GM12801 (cell line): ENCODE measurements around the gene CCDC78.

Experiments used
- TF ChIP-seq, protein P1 (sequence below): IDR thresholded peaks from one replicate; pipeline ENCODE4 v1.5.1; 2011; ENCODE audit warnings: control low read depth; ENCODE audit not compliant: insufficient read length; ENCODE audit errors: extremely low read depth

CCDC78 gene

DNA sequence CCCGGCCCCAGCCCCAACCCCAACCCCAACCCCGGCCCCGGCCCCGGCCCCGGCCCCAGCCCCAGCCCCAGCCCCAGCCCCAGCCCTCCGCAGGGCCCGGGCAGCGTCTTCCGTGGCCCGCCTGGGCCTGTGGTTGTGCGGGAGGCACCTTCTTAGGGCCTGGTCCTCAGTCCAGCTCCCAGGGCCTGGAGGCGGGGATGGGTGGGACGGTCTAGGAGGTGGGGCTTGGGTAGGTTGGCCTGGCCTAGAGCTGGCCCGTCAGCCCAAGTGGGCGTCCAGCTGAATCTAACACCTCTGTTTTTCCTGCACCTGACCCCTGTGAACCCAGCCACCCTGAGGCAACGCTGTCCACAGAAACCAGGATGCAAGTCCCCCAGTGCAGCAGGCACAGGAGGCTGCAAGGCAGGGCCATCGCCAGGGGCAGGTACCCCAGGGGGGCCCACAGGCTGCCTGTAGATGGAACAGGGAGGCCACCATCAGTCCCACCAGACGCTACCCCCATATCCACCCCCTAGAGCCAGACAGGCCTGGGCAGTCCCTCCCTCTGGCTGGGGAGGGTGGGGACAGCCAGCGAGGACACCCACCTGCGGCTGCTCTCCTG, 43.0 kb upstream of the CCDC78 start:
- TF ChIP-seq, protein P1, sequence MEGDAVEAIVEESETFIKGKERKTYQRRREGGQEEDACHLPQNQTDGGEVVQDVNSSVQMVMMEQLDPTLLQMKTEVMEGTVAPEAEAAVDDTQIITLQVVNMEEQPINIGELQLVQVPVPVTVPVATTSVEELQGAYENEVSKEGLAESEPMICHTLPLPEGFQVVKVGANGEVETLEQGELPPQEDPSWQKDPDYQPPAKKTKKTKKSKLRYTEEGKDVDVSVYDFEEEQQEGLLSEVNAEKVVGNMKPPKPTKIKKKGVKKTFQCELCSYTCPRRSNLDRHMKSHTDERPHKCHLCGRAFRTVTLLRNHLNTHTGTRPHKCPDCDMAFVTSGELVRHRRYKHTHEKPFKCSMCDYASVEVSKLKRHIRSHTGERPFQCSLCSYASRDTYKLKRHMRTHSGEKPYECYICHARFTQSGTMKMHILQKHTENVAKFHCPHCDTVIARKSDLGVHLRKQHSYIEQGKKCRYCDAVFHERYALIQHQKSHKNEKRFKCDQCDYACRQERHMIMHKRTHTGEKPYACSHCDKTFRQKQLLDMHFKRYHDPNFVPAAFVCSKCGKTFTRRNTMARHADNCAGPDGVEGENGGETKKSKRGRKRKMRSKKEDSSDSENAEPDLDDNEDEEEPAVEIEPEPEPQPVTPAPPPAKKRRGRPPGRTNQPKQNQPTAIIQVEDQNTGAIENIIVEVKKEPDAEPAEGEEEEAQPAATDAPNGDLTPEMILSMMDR = no peak

DNA sequence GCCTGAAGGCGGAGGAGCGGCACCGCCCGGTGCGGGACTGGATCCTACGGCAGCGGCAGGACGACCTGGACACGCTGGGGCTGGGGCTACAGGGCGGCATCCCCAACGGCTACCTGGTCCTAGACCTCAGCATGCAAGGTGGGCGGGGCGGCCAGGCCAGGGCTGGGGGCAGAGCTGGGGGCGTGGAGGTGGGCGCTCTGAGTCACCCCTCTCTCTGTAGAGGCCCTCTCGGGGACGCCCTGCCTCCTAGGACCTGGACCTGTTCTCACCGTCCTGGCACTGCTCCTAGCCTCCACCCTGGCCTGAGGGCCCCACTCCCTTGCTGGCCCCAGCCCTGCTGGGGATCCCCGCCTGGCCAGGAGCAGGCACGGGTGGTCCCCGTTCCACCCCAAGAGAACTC, 42.2 kb upstream of the CCDC78 start:
- TF ChIP-seq, protein P1 = no peak

DNA sequence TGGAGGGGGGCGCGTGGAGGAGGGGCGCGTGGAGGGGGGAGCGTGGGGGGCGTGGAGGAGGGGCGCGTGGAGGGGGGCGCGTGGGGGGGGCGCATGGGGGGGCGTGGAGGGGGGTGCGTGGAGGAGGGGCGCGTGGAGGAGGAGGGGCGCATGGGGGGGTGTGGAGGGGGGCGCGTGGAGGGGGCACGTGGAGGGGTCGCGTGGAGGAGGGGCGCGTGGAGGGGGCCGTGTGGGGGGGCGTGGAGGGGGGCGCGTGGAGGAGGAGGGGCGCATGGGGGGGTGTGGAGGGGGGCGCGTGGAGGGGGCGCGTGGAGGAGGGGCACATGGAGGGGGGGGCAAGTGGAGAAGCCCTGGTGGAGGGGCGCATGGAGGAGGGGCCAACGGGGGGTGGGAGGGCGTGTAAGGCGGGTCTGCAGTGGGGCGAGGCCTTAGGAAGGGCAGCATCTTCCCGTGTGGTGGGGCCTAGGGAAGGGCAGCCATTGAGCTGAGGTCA, 41.5 kb upstream of the CCDC78 start:
- TF ChIP-seq, protein P1 = no peak

- TF ChIP-seq, protein P1 = no peak
These were observed 40.8 kb upstream of the CCDC78 start for GRCh38 chr16:766820-767640.

DNA sequence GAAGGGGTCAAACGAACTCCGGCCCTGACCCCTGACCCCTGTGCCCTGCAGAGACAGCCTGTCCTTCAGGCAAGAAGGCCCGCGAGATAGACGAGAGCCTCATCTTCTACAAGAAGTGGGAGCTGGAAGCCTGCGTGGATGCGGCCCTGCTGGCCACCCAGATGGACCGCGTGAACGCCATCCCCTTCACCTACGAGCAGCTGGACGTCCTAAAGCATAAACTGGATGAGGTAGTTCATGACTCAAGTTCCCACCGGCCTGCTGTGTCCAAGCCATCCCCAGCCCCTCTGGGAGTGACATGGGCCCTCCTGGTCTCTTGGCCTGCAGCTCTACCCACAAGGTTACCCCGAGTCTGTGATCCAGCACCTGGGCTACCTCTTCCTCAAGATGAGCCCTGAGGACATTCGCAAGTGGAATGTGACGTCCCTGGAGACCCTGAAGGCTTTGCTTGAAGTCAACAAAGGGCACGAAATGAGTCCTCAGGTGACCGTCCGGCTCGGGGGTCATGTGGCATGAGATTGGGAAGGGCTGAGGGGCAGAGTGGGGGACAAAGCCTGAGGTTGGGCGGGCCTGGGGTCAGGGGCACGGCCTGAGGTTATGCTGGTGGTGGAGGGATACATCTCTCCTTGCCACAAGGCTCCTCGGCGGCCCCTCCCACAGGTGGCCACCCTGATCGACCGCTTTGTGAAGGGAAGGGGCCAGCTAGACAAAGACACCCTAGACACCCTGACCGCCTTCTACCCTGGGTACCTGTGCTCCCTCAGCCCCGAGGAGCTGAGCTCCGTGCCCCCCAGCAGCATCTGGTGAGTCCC, 40.0 kb upstream of the CCDC78 start:
- TF ChIP-seq, protein P1 = no peak

- TF ChIP-seq, protein P1 = no peak
These were observed 39.2 kb upstream of the CCDC78 start for GRCh38 chr16:765488-765865.

DNA sequence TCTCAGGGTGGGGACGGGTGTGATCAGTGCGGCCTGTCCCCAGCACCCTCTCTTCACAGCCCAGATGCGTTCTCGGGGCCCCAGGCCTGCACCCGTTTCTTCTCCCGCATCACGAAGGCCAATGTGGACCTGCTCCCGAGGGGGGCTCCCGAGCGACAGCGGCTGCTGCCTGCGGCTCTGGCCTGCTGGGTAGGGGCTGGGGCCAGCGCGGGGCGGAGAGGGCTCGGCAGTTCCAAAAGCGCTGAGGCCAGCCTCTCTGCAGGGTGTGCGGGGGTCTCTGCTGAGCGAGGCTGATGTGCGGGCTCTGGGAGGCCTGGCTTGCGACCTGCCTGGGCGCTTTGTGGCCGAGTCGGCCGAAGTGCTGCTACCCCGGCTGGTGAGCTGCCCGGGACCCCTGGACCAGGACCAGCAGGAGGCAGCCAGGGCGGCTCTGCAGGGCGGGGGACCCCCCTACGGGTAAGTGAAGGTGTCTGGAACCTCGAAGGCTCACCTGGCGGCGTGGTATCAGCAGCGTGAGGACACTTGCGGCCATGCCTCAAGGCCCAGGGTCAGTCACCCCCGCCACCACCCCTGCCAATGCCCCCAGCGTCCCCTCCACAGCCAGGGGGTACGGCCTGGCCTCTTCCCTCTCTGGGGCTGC, 38.7 kb upstream of the CCDC78 start:
- TF ChIP-seq, protein P1 = no peak
